ENCODE measurements around the gene PAPLN.
A peak's percentile ranks its signal among the peaks of the same experiment; 100 is the strongest.

Gene PAPLN

GRCh38 chr14:73264080-73264884 lies 27.0 kb downstream of the PAPLN start:
- no peak overlapping the region for H3K4me3 ChIP-seq (ENCODE audit: control insufficient read depth, low read depth, low read length)
- TF ChIP-seq CTCF (conservative IDR thresholded peaks at IDR 0.05; ENCODE audit: control insufficient read depth, insufficient read depth, low read depth, low read length) = no peak
- DNase-seq (ENCODE audit: low read depth) = no peak

GRCh38 chr14:73264885-73265720 lies 27.8 kb downstream of the PAPLN start:
- DNase-seq (ENCODE audit: low read depth) = no peak
- no peak for TF ChIP-seq CTCF (conservative IDR thresholded peaks at IDR 0.05; ENCODE audit: control insufficient read depth, insufficient read depth, low read depth, low read length)
- no peak overlapping the region for H3K4me3 ChIP-seq (ENCODE audit: control insufficient read depth, low read depth, low read length)

- no peak for DNase-seq (ENCODE audit: low read depth)
- no peak overlapping the region for H3K4me3 ChIP-seq (ENCODE audit: control insufficient read depth, low read depth, low read length)
- no peak for TF ChIP-seq CTCF (conservative IDR thresholded peaks at IDR 0.05; ENCODE audit: control insufficient read depth, insufficient read depth, low read depth, low read length)
Observed at GRCh38 chr14:73265721-73266046, 28.4 kb downstream of the PAPLN start.

GRCh38 chr14:73266317-73266716 lies 29.0 kb downstream of the PAPLN start:
- TF ChIP-seq CTCF (conservative IDR thresholded peaks at IDR 0.05; ENCODE audit: control insufficient read depth, insufficient read depth, low read depth, low read length) = no peak
- no peak for DNase-seq (ENCODE audit: low read depth)
- H3K4me3 ChIP-seq (ENCODE audit: control insufficient read depth, low read depth, low read length) = no peak overlapping the region

- H3K4me3 ChIP-seq (ENCODE audit: control insufficient read depth, low read depth, low read length) = no peak overlapping the region
- no peak for TF ChIP-seq CTCF (conservative IDR thresholded peaks at IDR 0.05; ENCODE audit: control insufficient read depth, insufficient read depth, low read depth, low read length)
- no peak for DNase-seq (ENCODE audit: low read depth)
Observed at GRCh38 chr14:73267474-73267873, 30.2 kb downstream of the PAPLN start.

- no peak for TF ChIP-seq CTCF (conservative IDR thresholded peaks at IDR 0.05; ENCODE audit: control insufficient read depth, insufficient read depth, low read depth, low read length)
- H3K4me3 ChIP-seq (ENCODE audit: control insufficient read depth, low read depth, low read length) = no peak overlapping the region
- DNase-seq (ENCODE audit: low read depth) = peak; percentile 36
Observed at GRCh38 chr14:73269729-73270531, 32.6 kb downstream of the PAPLN start.

Data from fibroblast of mammary gland (primary cell).